Hepatocyte (in vitro differentiated cells): ENCODE results near the gene FYN. TPM values are rescaled to one million over a fixed set of nuclear protein-coding genes. Genes with fewer than 3 reads are reported as not detected.

Experiments
- DNase-seq: peaks from one replicate; pipeline ENCODE4 v3.0.0-alpha.2; 2016; ENCODE audit warnings: low spot score
- H2AFZ ChIP-seq: fragments of 200-600 bp; sonication (generic); 2 replicates; pipeline ENCODE4 v1.6.0; 2016; ENCODE audit warnings: antibody characterized with exemption, mild to moderate bottlenecking
- H3K27ac ChIP-seq: fragments of 200-600 bp; sonication (generic); 2 replicates; pipeline ENCODE4 v1.5.1; 2016; ENCODE audit warnings: mild to moderate bottlenecking
- H3K27me3 ChIP-seq: fragments of 200-600 bp; sonication (generic); 2 replicates; pipeline ENCODE4 v1.6.1; 2016
- H3K36me3 ChIP-seq: fragments of 200-600 bp; sonication (generic); replicated peaks from 2 replicates; pipeline ENCODE4 v1.5.1; 2016; ENCODE audit warnings: low read depth; ENCODE audit not compliant: insufficient read depth
- H3K4me1 ChIP-seq: fragments of 200-600 bp; sonication (generic); 2 replicates; pipeline ENCODE4 v1.5.1; 2016; ENCODE audit warnings: mild to moderate bottlenecking, moderate library complexity; ENCODE audit not compliant: insufficient read depth
- H3K4me2 ChIP-seq: fragments of 200-600 bp; sonication (generic); 2 replicates; pipeline ENCODE4 v1.6.0; 2016
- H3K4me3 ChIP-seq: fragments of 200-600 bp; sonication (generic); 2 replicates; pipeline ENCODE4 v1.5.1; 2016; ENCODE audit warnings: mild to moderate bottlenecking
- H3K79me2 ChIP-seq: fragments of 200-600 bp; sonication (generic); 2 replicates; pipeline ENCODE4 v1.6.0; 2017; ENCODE audit warnings: mild to moderate bottlenecking
- H3K9me2 ChIP-seq: fragments of 200-600 bp; sonication (generic); replicated peaks from 2 replicates; pipeline ENCODE4 v1.6.0; 2017; ENCODE audit warnings: mild to moderate bottlenecking; ENCODE audit not compliant: insufficient read depth
- H3K9me3 ChIP-seq: fragments of 200-600 bp; sonication (generic); 2 replicates; pipeline ENCODE4 v1.5.1; 2016; ENCODE audit warnings: low read depth, mild to moderate bottlenecking
- H4K20me1 ChIP-seq: fragments of 200-600 bp; sonication (generic); 2 replicates; pipeline ENCODE4 v1.6.0; 2016; ENCODE audit warnings: mild to moderate bottlenecking; ENCODE audit not compliant: insufficient read depth, poor library complexity, severe bottlenecking
- CTCF ChIP-seq: fragments of 200-600 bp; sonication (generic); IDR thresholded peaks from 2 replicates; pipeline ENCODE4 v1.5.1; 2016; ENCODE audit warnings: antibody characterized with exemption, mild to moderate bottlenecking; ENCODE audit not compliant: poor library complexity
- EZH2 ChIP-seq: fragments of 200-600 bp; sonication (generic); IDR thresholded peaks from 2 replicates; pipeline ENCODE4 v1.6.1; 2016; ENCODE audit warnings: antibody characterized with exemption, mild to moderate bottlenecking, borderline replicate concordance
- EZH2phosphoT487 ChIP-seq: fragments of 200-600 bp; sonication (generic); IDR thresholded peaks from one replicate; pipeline ENCODE4 v1.6.1; 2018; ENCODE audit warnings: antibody characterized with exemption, mild to moderate bottlenecking, low read depth, moderate library complexity; ENCODE audit not compliant: unreplicated experiment, severe bottlenecking
- WGBS: methylation state at CpG from one replicate; pipeline ENCODE4 v1.1.6; 2016; ENCODE audit warnings: low lambda C conversion rate; ENCODE audit errors: missing lambda C conversion rate; 5-methylcytosine and 5-hydroxymethylcytosine counted together
- polyA plus RNA-seq: library from polyadenylated mRNA; unstranded; fragments of >200 nt; fragmentation: Nextera tagmentation; extraction: Ambion mirVana; gene quantifications from 2 replicates; pipeline ENCODE4 v1.2.1, GENCODE V29; 2016
- total RNA-seq: library from RNA; depleted of rRNA; stranded (reverse); fragments of >200 nt; gene quantifications from 2 replicates; pipeline ENCODE4 v1.2.3, GENCODE V29; 2014

Gene FYN
- total and polyA plus RNA-seq, 2 experiments from 2014 or later: 40.0 to 70.1 TPM

- no peaks in the 10 kb centered on the region for H3K79me2 ChIP-seq
These were observed 92.1 kb downstream of the FYN start for GRCh38 chr6:111781041-111781708.

GRCh38 chr6:111780393-111780792, 92.9 kb downstream of the FYN start:
- no peaks in the 10 kb centered on the region for H3K79me2 ChIP-seq
- peaks cover 22% of the 10 kb centered on the region for H3K4me1 ChIP-seq
- no peaks in the 10 kb centered on the region for H3K36me3 ChIP-seq
- H3K9me2 ChIP-seq: no peaks in the 10 kb centered on the region
- WGBS: 66% methylated on average over 5 of the region's 5 CpGs
- no peak for TF ChIP-seq CTCF
- no peak for TF ChIP-seq EZH2phosphoT487
- no peak for TF ChIP-seq EZH2
- DNase-seq: no peak
- no peaks in the 10 kb centered on the region for H4K20me1 ChIP-seq
- no peak overlapping the region for H3K4me3 ChIP-seq
- H3K4me2 ChIP-seq: no peak overlapping the region
- no peaks in the 10 kb centered on the region for H3K9me3 ChIP-seq
- no peak overlapping the region for H2AFZ ChIP-seq
- H3K27me3 ChIP-seq: no peaks in the 10 kb centered on the region
- peak overlapping the region; percentile 84 for H3K27ac ChIP-seq

More at GRCh38 chr6:111781041-111781708, 92.1 kb downstream of the FYN start:
- Histone ChIP-seq H2AFZ (no peak overlapping the region), H3K4me3 (no peak overlapping the region), H3K27me3 (no peaks in the 10 kb centered on the region), H3K9me2 (no peaks in the 10 kb centered on the region), H3K27ac (peak overlapping the region; percentile 84), H4K20me1 (no peaks in the 10 kb centered on the region), H3K4me2 (peak overlapping the region; percentile 31), H3K9me3 (no peaks in the 10 kb centered on the region), H3K36me3 (no peaks in the 10 kb centered on the region), H3K4me1 (peaks cover 22% of the 10 kb centered on the region)
- no peak for TF ChIP-seq EZH2
- TF ChIP-seq EZH2phosphoT487: no peak
- no peak for TF ChIP-seq CTCF
- WGBS: 47% methylated on average over 11 of the region's 11 CpGs
- peak; percentile 48 for DNase-seq

- no peak overlapping the region for H3K4me3 ChIP-seq
- H3K27me3 ChIP-seq: no peaks in the 10 kb centered on the region
- H4K20me1 ChIP-seq: no peaks in the 10 kb centered on the region
- DNase-seq: no peak
- no peaks in the 10 kb centered on the region for H3K79me2 ChIP-seq
- H3K4me2 ChIP-seq: no peak overlapping the region
- H3K9me2 ChIP-seq: no peaks in the 10 kb centered on the region
- no peaks in the 10 kb centered on the region for H3K9me3 ChIP-seq
- H3K27ac ChIP-seq: no peak overlapping the region
- peaks cover 22% of the 10 kb centered on the region for H3K4me1 ChIP-seq
- H2AFZ ChIP-seq: no peak overlapping the region
- WGBS: 89% methylated on average over 2 of the region's 2 CpGs
- TF ChIP-seq EZH2phosphoT487 (no peak), CTCF (no peak), EZH2 (no peak)
- H3K36me3 ChIP-seq: no peaks in the 10 kb centered on the region
These were observed 93.6 kb downstream of the FYN start for GRCh38 chr6:111779660-111780059.
